ENCODE results near the gene HSPA1B. TPM values are rescaled to one million over a fixed set of nuclear protein-coding genes. Genes with fewer than 3 reads are reported as not detected.
"Not testable (repeated sequence)": the region's sequence is repeated elsewhere in the genome, so short reads cannot be mapped to it uniquely, and the experiment has no call there.

HSPA1B gene
- polyA plus RNA-seq, 12 donors, result 28.3 to 1,034 (median 49.7) TPM

DNA sequence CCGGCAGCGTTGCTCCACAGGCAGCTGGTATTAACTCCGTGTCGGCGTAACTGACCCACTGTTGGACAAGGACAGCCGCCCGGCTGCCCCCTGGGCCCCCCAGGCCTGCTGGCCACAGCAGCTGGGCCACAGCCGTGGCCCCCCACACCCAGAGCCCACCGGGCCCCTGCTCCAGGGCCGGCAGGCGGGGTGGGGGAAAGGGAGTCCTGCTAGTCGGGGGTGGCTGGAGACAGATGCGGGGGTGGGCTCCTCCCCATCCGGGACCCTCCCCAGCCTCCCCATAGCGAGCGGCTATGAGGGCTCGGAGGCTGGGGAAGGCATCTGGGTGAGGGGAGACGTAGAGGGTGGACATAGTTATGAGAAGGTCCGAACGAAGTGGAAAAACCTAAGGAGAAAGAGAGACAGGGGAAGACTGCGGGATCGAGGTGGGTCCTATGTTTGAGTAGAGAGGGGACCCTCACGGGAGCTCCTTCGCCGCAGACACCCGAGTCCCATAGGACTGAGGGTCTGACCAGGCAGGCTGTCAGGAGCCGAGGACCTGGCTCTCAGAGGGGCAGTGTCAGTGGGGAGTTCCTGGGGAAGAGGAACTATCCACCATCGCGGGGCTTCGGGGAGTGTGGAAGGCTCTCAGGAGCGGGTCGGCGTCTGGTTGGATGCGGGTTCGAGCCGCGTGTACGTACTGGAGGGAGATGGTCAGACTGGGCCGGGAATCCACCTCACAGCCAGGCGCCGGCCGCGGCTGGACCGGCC, 32.5 kb upstream of the HSPA1B start:
- DNase-seq, result peak; percentile 19

- DNase-seq, result peak; percentile 82
Observed at GRCh38 chr6:31795616-31796298, 31.8 kb upstream of the HSPA1B start, which contains the start of gene VARS1. Gene VARS1 (minus strand): TSS chr6:31795752. CDS start chr6:31795217, 535 bp downstream.

- DNase-seq, result no peak
Observed at GRCh38 chr6:31796993-31797385, 30.5 kb upstream of the HSPA1B start.

GRCh38 chr6:31797588-31797987, 29.9 kb upstream of the HSPA1B start:
- no peak for DNase-seq

- DNase-seq, result peak; percentile 38
Observed at GRCh38 chr6:31799781-31800180, 27.8 kb upstream of the HSPA1B start.

DNA sequence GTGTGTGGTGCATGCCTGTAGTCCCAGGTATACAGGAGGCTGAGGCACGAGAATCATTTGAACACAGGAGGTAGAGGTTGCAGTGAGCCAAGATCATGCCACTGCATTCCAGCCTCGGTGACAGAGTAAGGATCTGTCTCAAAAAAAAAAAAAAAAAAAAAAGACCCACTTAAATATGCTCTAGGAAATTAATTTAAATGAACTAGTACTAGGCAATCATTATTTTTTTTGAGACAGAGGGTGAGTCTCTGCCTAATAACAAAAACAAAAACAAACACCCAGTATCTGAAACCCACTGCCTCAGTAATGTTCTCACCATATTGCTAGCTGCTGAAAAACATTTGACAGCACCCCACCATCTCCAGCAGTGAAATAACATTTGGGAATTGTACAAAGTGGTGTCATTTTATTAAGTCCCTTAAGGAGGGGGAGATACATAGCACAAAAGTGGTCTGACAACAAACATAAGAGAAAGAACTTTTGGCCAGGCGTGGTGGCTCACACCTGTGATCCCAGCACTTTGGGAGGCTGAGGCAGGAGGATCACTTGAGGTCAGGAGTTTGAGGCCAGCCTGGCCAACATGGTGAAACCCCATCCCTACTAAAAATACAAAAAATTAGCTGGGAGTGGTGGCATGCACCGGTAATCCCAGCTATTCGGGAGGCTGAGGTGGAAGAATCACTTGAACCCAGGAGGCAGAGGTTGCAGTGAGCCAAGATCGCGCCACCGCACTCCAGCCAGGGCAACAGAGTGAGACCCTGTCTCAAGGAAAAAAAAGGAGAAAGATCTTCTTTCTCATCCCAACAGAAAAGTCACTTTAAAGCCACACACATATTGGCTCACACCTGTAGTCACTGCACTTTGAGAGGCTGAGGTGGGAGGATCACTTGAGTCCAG, 26.3 kb upstream of the HSPA1B start:
- not testable (repeated sequence) for DNase-seq

GRCh38 chr6:31805939-31806469, 21.5 kb upstream of the HSPA1B start:
- DNase-seq, result no peak

DNA sequence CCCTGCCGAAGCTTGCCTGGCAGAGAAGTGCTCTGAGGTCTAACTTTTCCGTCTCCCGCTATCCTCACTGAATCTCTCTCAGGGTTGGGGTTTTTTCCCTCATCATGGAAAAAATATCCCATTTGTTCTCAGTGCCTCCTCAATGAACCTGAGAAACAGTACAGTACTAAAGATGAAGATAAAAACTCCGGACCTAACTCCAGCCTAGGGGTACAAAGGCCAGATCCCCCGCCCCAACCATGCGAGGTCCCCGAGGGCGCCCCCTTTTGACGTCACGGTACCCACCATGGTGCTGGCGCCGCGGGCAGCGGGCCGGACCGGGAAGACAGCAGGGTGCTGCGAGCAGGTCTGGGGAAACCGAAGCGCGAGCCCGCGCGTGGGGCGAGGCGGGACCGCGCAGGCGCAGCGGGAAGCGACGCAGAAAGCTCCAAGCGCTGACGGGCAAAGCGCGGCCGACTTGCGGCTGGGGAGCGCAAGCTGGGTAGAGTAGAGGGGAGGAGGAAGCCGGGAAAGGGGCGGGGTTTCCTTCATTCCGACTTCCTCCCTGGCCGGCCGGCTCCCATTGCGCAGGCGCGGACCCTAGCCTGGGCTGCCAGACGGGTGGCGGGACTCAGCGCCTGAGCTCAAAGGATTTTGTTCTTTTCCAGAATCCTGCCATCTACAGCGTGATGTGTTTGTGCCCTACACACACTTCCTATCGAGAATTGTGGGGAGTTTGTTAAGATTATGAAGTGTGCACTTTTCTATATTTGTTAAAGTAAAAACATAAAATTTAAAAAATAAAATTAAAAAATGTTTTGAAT, 20.9 kb upstream of the HSPA1B start, which contains the start of gene LSM2:
TSS of gene LSM2 (minus strand) at position 497 of the 803 bp plus-strand sequence. CDS start at position 288, 209 bp downstream.
- peak; percentile 98 for DNase-seq

DNA sequence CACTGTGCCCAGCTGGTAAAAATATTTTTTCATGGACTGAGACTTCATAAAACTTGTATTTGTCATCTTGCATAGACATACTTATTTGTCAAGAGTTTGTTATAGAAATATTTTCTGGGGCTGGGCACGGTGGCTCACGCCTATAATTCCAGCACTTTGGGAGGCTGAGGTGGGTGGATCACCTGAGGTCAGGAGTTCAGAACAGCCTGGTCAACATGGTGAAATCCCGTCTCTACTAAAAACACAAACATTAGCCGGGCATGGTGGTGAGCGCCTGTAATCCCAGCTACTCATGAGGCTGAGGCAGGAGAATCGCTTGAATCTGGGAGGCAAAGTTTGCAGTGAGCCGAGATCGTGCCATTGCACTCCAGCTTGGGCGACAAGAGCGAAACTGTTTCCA, 18.9 kb upstream of the HSPA1B start:
- not testable (repeated sequence) for DNase-seq

- DNase-seq, result no peak
Observed at GRCh38 chr6:31811645-31812044, 15.9 kb upstream of the HSPA1B start.

DNA sequence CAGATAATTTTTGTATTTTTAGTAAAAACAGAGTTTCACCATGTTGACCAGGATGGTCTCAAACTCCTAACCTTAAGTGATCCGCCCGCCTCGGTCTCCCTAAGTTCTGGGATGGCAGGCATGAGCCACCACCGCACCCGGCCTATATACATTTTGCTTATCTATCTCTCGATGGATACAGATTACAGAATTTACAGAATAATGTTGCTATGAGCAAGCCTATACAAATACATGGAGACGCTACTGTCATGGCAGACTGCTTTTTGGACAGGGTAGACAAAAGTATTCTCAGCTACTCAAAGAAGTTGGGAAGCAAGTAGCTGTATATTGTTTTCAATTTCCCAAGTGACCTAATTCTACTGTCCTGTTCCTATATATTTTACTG, 14.1 kb upstream of the HSPA1B start:
- no peak for DNase-seq

DNA sequence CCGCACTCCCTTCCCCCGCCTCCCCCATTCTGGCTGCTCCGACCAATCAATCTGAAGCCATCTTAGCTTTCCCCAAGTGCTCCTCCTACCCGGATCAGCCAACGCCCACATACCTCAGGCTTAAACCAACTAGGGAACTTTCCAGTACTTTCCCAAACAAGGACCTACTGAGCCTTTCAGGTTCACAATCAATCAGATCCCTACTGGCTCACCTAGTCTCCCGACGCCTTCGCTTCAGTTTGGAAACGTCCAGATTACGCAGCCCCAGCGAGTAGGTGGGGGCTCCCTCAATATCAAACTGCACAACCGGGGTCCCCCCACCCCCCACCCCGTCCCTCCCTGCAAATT, 12.9 kb upstream of the HSPA1B start:
- peak; percentile 98 for DNase-seq

DNA sequence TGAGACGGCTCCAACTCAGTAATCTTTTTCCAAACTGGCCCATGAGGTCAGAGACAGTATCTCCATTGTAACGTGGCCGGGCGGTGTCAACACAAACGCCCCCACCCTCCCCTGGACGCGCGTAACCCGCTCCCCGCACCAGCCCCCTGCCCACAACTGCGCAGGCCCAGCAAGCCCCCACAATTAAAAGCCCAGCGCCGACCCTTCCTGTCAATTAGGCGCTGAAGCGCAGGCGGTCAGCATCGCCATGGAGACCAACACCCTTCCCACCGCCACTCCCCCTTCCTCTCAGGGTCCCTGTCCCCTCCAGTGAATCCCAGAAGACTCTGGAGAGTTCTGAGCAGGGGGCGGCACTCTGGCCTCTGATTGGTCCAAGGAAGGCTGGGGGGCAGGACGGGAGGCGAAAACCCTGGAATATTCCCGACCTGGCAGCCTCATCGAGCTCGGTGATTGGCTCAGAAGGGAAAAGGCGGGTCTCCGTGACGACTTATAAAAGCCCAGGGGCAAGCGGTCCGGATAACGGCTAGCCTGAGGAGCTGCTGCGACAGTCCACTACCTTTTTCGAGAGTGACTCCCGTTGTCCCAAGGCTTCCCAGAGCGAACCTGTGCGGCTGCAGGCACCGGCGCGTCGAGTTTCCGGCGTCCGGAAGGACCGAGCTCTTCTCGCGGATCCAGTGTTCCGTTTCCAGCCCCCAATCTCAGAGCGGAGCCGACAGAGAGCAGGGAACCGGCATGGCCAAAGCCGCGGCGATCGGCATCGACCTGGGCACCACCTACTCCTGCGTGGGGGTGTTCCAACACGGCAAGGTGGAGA, 12.3 kb upstream of the HSPA1B start, which contains the start of the genes HSPA1A and HSPA1L:
TSS of gene HSPA1A (plus strand) at position 519 of the 814 bp plus-strand sequence. CDS start at position 733, 214 bp downstream.
TSS of gene HSPA1L (minus strand) at position 259 of the 814 bp plus-strand sequence. CDS start 3,311 bp downstream, outside the sequence.
- DNase-seq, result peak; percentile 98

GRCh38 chr6:31817133-31817928, 10.2 kb upstream of the HSPA1B start:
- not testable (repeated sequence) for DNase-seq

- not testable (repeated sequence) for DNase-seq
Observed at GRCh38 chr6:31817929-31818511, 9.5 kb upstream of the HSPA1B start.

DNA sequence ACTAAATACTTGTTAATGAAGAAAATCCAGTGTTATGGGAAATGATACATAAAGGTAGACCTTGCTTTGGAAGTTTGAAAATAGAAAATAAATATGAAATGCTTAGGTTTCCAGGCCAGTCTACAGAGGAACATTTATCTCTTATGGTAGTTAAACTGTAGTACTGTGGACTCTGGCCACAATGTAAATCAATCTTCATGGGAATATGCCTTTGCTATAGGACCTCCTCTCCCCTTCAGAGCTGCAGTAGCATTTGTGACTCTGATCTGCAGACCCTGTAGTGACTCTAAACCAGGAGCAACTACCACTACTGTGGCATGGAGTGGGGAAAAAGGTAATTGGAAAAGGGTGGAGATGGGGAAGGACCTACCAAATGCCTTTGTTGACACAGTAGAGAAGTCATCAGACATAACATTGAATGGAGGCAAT, 7.7 kb upstream of the HSPA1B start:
- no peak for DNase-seq

DNA sequence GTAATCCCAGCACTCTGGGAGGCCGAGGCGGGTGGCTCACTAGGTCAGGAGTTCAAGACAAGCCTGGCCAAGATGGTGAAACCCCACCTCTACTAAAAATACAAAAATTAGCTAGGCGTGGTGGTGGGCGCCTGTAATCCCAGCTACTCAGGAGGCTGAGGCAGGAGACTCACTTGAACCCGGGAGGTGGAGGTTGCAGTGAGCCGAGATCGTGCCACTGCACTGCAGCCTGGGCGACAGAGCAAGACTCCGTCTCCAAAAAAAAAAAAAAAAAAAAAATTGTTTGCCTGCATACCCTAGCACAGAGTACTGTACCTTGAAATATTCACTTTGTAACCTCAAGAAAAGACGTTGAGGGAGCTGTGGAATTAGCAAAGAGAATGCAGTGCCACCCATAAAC, 7.1 kb upstream of the HSPA1B start:
- not testable (repeated sequence) for DNase-seq

- peak; percentile 68 for DNase-seq
Observed at GRCh38 chr6:31821301-31822035, 6.1 kb upstream of the HSPA1B start.

Data from muscle of arm (tissue), 12 donors.